ENCODE results near the gene GADD45G.

DNA sequence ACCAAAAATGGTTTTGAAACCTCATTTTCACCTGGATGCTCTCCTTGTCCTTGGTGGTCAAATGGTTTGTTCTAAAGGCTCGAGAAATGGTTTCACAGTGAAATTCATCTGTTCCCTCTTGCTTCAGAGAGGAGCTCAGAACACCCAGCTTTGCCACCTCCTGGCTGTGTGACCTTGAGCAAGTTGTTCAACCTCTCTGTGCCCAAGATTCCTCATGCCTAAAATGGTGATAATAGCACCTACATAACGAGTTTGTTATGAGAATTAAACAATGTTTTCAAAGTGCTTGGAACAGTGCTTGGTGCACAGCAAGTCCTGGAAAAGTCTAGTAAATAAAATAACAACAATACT, 6.5 kb upstream of the GADD45G start:
- no peak for TF ChIP-seq EZH2 (IDR thresholded peaks at IDR 0.05; ENCODE audit: borderline replicate concordance, insufficient read depth, low read length, poor library complexity, severe bottlenecking)
- TF ChIP-seq, protein P1, sequence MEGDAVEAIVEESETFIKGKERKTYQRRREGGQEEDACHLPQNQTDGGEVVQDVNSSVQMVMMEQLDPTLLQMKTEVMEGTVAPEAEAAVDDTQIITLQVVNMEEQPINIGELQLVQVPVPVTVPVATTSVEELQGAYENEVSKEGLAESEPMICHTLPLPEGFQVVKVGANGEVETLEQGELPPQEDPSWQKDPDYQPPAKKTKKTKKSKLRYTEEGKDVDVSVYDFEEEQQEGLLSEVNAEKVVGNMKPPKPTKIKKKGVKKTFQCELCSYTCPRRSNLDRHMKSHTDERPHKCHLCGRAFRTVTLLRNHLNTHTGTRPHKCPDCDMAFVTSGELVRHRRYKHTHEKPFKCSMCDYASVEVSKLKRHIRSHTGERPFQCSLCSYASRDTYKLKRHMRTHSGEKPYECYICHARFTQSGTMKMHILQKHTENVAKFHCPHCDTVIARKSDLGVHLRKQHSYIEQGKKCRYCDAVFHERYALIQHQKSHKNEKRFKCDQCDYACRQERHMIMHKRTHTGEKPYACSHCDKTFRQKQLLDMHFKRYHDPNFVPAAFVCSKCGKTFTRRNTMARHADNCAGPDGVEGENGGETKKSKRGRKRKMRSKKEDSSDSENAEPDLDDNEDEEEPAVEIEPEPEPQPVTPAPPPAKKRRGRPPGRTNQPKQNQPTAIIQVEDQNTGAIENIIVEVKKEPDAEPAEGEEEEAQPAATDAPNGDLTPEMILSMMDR (IDR thresholded peaks at IDR 0.05; ENCODE audit: poor library complexity, severe bottlenecking), result no peak
- no peak for TF ChIP-seq RAD21 (conservative IDR thresholded peaks at IDR 0.05)
- no peak for TF ChIP-seq TAF1 (IDR thresholded peaks at IDR 0.05; ENCODE audit: low read depth)
